A549 (cell line): ENCODE measurements around the gene FRMD3.

Experiments used
- BHLHE40 ChIP-seq: IDR thresholded peaks from 2 replicates; pipeline ENCODE4 v1.6.1; 2012; ENCODE audit warnings: low read depth, low read length, inconsistent platforms
- ESRRA ChIP-seq: fragments of 150-350 bp; IDR thresholded peaks from 2 replicates; pipeline ENCODE4 v1.6.1; 2014; ENCODE audit warnings: mild to moderate bottlenecking, low read length, borderline replicate concordance
- MAZ ChIP-seq: fragments of 150-350 bp; IDR thresholded peaks from 2 replicates; pipeline ENCODE4 v1.6.1; 2014; ENCODE audit warnings: antibody characterized with exemption, low read depth, low read length, borderline replicate concordance
- POLR2A ChIP-seq: IDR thresholded peaks from 2 replicates; pipeline ENCODE4 v1.6.1; 2012; ENCODE audit warnings: mild to moderate bottlenecking, low read length
- POLR2AphosphoS2 ChIP-seq: conservative IDR thresholded peaks from 2 replicates; pipeline ENCODE4 v1.6.1; 2012; ENCODE audit warnings: low read length, improper control_type of control experiment, inconsistent platforms
- TF ChIP-seq, protein P1 (sequence below): fragments of 200-600 bp; sonication (generic); IDR thresholded peaks from 2 replicates; pipeline ENCODE4 v1.6.1; 2016; ENCODE audit warnings: antibody characterized with exemption, mild to moderate bottlenecking, moderate library complexity
- TF ChIP-seq, protein P2 (sequence below): fragments of >200 bp; sonication (Bioruptor Twin); formaldehyde crosslinking; IDR thresholded peaks from 3 replicates; pipeline ENCODE4 v1.5.1; 2016
- TF ChIP-seq, protein P3 (sequence below): fragments of 250-450 bp; sonication (Bioruptor Pico); IDR thresholded peaks from 2 replicates; pipeline ENCODE4 v1.5.0; 2021; ENCODE audit warnings: mild to moderate bottlenecking, moderate library complexity, borderline replicate concordance

DNA sequence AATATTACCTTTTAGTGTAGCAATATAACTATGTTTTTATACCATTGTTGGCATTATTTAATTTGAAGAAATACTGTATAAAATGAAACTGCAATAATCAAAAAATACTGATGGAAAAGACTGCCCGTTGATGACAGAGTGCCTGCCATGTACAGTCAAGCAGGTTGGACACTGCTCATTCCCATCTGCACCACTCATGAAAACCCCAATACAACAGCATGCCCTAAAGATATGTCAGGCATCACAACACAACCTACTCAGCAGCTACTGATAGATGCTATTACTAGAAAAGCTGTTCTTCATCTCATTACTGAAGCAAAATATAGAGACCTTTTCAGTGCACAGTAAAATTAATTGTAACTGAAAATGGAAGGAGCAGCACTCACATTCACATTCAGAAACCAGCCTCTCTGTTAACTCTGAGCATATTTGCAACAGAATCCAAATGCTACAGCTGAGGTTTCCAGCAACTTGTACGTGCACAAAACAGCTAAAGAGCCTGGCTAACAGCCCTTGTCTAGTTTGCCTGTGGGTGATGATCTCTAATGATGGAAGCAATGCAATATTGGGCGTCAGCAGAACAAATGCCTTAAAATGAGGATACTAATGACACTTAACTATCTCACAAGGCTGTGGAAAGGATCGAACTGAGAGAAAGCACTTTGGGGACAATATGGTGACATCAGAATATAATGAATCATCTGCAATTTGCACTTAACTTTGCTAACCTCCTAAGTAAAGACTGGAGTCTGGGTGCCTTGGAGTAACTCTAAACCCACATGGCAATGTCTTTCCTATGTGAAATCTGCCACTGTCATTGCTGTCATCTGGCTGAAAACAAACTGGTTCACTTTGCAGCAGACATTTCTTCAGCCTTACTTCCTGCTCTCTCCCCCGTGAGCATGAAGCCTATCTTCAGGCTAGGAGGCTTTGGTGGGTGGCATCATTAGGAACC, 280.0 kb downstream of the FRMD3 start:
- TF ChIP-seq MAZ (no peak), ESRRA (no peak), BHLHE40 (no peak), POLR2A (no peak), POLR2AphosphoS2 (no peak)
- TF ChIP-seq, protein P1, sequence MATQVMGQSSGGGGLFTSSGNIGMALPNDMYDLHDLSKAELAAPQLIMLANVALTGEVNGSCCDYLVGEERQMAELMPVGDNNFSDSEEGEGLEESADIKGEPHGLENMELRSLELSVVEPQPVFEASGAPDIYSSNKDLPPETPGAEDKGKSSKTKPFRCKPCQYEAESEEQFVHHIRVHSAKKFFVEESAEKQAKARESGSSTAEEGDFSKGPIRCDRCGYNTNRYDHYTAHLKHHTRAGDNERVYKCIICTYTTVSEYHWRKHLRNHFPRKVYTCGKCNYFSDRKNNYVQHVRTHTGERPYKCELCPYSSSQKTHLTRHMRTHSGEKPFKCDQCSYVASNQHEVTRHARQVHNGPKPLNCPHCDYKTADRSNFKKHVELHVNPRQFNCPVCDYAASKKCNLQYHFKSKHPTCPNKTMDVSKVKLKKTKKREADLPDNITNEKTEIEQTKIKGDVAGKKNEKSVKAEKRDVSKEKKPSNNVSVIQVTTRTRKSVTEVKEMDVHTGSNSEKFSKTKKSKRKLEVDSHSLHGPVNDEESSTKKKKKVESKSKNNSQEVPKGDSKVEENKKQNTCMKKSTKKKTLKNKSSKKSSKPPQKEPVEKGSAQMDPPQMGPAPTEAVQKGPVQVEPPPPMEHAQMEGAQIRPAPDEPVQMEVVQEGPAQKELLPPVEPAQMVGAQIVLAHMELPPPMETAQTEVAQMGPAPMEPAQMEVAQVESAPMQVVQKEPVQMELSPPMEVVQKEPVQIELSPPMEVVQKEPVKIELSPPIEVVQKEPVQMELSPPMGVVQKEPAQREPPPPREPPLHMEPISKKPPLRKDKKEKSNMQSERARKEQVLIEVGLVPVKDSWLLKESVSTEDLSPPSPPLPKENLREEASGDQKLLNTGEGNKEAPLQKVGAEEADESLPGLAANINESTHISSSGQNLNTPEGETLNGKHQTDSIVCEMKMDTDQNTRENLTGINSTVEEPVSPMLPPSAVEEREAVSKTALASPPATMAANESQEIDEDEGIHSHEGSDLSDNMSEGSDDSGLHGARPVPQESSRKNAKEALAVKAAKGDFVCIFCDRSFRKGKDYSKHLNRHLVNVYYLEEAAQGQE: no peak
- TF ChIP-seq, protein P2, sequence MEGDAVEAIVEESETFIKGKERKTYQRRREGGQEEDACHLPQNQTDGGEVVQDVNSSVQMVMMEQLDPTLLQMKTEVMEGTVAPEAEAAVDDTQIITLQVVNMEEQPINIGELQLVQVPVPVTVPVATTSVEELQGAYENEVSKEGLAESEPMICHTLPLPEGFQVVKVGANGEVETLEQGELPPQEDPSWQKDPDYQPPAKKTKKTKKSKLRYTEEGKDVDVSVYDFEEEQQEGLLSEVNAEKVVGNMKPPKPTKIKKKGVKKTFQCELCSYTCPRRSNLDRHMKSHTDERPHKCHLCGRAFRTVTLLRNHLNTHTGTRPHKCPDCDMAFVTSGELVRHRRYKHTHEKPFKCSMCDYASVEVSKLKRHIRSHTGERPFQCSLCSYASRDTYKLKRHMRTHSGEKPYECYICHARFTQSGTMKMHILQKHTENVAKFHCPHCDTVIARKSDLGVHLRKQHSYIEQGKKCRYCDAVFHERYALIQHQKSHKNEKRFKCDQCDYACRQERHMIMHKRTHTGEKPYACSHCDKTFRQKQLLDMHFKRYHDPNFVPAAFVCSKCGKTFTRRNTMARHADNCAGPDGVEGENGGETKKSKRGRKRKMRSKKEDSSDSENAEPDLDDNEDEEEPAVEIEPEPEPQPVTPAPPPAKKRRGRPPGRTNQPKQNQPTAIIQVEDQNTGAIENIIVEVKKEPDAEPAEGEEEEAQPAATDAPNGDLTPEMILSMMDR: no peak
- TF ChIP-seq, protein P3, sequence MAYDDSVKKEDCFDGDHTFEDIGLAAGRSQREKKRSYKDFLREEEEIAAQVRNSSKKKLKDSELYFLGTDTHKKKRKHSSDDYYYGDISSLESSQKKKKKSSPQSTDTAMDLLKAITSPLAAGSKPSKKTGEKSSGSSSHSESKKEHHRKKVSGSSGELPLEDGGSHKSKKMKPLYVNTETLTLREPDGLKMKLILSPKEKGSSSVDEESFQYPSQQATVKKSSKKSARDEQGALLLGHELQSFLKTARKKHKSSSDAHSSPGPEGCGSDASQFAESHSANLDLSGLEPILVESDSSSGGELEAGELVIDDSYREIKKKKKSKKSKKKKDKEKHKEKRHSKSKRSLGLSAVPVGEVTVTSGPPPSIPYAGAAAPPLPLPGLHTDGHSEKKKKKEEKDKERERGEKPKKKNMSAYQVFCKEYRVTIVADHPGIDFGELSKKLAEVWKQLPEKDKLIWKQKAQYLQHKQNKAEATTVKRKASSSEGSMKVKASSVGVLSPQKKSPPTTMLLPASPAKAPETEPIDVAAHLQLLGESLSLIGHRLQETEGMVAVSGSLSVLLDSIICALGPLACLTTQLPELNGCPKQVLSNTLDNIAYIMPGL (CRISPR knock-in tag): no peak
